Left ventricle myocardium inferior (tissue), 1 donor: ENCODE data around the gene FADD. TPM values are rescaled to one million over a fixed set of nuclear protein-coding genes. Genes with fewer than 3 reads are reported as not detected.

Source experiments
- DNase-seq: peaks from one replicate; pipeline ENCODE4 v3.0.0-alpha.2; 2020
- H3K27ac ChIP-seq: fragments of 200-600 bp; replicated peaks from 2 replicates; pipeline ENCODE4 v1.8.0; 2021
- H3K27me3 ChIP-seq: fragments of 200-600 bp; 2 replicates; pipeline ENCODE4 v1.8.0; 2021; ENCODE audit warnings: low read depth
- H3K36me3 ChIP-seq: fragments of 200-600 bp; 2 replicates; pipeline ENCODE4 v1.8.0; 2021
- H3K4me1 ChIP-seq: fragments of 200-600 bp; 2 replicates; pipeline ENCODE4 v1.8.0; 2021
- H3K4me3 ChIP-seq: fragments of 200-600 bp; 2 replicates; pipeline ENCODE4 v1.8.0; 2021; ENCODE audit warnings: mild to moderate bottlenecking, moderate library complexity
- H3K9me3 ChIP-seq: fragments of 200-600 bp; replicated peaks from 2 replicates; pipeline ENCODE4 v1.8.0; 2021
- intact Hi-C: fragments of 100-400 bp; cut with micrococcal nuclease; formaldehyde crosslinking; loops from one replicate; pipeline ENCODE4 v1.11.0; 2022
- total RNA-seq: library from RNA; stranded (reverse); fragmentation: NEBNext Ultra II Directional; extraction: Animal tissue kit (Norgen Biotek cat#: 25700); gene quantifications from one replicate; pipeline ENCODE4 v1.2.1, GENCODE V29; 2021
- TF ChIP-seq, protein P1 (sequence below): fragments of 200-600 bp; IDR thresholded peaks from 2 replicates; pipeline ENCODE4 v1.8.0; 2021; ENCODE audit warnings: antibody characterized with exemption, mild to moderate bottlenecking, borderline replicate concordance
- donor health status: DM: no; HTN: yes; CAD: no; lungs with severe emphysema.

FADD gene
- total RNA-seq, 1 donor from 2014 or later = 10.7 TPM

DNA sequence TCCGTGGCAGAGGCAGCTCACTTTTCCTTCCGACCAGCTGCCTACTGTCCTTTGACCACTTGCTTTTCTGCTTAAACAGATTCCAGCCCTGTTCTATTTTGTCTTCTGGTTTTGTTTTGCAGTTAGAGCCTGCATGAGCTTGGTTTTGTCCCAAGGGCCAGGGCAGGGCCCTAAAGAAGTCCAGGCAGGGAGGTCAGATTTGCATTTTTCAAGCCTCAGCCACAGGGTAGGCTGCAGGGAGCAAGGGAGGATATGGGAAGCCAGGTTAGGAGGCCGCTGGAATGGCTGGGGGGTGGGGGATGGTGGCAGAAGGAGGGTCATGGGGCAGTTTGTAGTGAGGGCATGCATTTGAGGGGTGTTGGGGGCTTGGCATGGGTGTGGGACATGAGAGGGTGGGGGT, 23.1 kb downstream of the FADD start:
- Histone ChIP-seq H3K4me3 (no peak overlapping the region), H3K27ac (no peak overlapping the region), H3K9me3 (no peaks in the 10 kb centered on the region), H3K27me3 (no peaks in the 10 kb centered on the region), H3K36me3 (no peaks in the 10 kb centered on the region), H3K4me1 (peaks cover 8% of the 10 kb centered on the region)
- intact Hi-C loops = no loop called here
- TF ChIP-seq, protein P1, sequence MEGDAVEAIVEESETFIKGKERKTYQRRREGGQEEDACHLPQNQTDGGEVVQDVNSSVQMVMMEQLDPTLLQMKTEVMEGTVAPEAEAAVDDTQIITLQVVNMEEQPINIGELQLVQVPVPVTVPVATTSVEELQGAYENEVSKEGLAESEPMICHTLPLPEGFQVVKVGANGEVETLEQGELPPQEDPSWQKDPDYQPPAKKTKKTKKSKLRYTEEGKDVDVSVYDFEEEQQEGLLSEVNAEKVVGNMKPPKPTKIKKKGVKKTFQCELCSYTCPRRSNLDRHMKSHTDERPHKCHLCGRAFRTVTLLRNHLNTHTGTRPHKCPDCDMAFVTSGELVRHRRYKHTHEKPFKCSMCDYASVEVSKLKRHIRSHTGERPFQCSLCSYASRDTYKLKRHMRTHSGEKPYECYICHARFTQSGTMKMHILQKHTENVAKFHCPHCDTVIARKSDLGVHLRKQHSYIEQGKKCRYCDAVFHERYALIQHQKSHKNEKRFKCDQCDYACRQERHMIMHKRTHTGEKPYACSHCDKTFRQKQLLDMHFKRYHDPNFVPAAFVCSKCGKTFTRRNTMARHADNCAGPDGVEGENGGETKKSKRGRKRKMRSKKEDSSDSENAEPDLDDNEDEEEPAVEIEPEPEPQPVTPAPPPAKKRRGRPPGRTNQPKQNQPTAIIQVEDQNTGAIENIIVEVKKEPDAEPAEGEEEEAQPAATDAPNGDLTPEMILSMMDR = no peak
- no peak for DNase-seq

DNA sequence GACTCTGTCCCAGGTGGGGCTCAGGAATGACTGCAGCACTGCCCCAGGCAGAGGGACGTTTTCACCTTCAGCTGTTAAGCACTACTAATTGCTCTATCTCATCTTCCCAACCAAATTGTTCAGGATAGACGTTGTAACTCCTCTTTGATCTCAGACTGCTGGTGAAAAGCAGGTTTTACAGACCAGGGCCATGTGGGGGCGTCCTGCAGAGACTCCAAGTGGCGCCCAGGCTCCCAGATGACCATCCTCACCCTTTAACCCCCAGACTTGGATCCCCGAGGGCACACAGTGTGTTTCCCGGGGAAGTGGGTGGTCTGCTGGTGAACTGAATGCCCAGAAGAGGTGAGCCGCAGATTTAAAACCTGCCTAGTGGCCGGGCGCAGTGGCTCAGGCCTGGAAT, 23.9 kb downstream of the FADD start:
- TF ChIP-seq, protein P1 = no peak
- DNase-seq = no peak
- intact Hi-C loops = no loop called here

DNA sequence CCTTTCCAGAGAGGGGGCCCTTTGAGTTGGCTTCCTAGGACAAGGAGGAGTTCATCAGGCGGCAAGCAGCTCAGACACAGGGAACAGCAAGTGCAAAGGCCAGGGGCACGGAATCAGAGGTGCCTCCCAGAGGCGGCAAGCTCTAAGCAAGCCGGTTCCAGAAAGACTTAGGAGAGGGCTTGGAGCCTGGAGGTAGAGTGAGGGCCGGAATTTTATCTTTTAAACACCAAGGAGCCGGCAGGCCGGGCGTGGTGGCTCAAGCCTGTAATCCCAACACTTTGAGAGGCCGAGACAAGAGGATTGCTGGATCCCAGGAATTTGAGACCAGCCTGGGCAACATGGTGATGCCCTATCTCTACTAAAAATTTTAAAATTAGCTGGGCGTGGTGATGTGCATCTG, 26.6 kb downstream of the FADD start:
- intact Hi-C loops = no loop called here
- Histone ChIP-seq H3K36me3 (no peaks in the 10 kb centered on the region), H3K9me3 (no peaks in the 10 kb centered on the region), H3K27ac (no peak overlapping the region), H3K4me3 (no peak overlapping the region), H3K27me3 (no peaks in the 10 kb centered on the region), H3K4me1 (peaks cover 14% of the 10 kb centered on the region)
- TF ChIP-seq, protein P1 = no peak
- no peak for DNase-seq

More for the DNA sequence above, 23.9 kb downstream of the FADD start:
- Histone ChIP-seq H3K4me1 (peaks cover 14% of the 10 kb centered on the region), H3K36me3 (no peaks in the 10 kb centered on the region), H3K27ac (no peak overlapping the region), H3K4me3 (no peak overlapping the region), H3K27me3 (no peaks in the 10 kb centered on the region), H3K9me3 (no peaks in the 10 kb centered on the region)

DNA sequence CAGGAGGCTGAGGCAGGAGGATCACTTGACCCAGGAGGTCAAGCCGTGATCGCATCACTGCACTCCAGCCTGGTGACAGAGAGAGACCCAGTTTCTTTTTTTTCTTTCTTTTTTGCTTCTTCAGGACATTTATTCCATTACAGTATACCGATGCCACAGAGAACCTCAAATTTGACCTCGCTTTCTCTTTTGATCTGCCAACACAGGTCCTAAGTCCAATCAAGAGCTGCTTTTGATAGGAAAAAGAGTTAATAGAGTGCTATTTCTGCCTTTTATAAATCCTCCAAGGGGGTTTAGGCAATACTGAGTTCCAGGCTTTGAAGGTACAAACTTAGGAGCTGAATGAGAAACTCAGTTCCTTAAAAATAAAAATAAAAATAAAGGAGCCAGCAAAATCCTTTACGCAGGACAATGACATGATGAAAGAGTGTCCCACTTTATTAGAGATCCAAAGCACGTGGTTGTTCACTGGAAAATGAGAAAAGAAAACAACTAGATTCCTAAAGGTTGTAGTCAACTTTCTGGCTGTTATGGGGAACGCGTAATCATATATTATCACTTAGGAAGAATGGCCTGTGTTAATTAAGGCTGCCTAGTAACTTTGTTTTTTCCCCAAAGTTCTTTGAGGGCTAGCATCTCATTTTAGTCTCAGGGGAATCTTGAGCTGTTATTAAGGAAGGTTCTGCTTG, 27.2 kb downstream of the FADD start:
- TF ChIP-seq, protein P1 = no peak
- intact Hi-C loops = no loop called here
- DNase-seq = no peak
- H3K27ac ChIP-seq = peak overlapping the region; percentile 66
- peaks cover 14% of the 10 kb centered on the region for H3K4me1 ChIP-seq
- H3K27me3 ChIP-seq = no peaks in the 10 kb centered on the region
- H3K4me3 ChIP-seq = no peak overlapping the region
- no peaks in the 10 kb centered on the region for H3K9me3 ChIP-seq
- no peaks in the 10 kb centered on the region for H3K36me3 ChIP-seq

DNA sequence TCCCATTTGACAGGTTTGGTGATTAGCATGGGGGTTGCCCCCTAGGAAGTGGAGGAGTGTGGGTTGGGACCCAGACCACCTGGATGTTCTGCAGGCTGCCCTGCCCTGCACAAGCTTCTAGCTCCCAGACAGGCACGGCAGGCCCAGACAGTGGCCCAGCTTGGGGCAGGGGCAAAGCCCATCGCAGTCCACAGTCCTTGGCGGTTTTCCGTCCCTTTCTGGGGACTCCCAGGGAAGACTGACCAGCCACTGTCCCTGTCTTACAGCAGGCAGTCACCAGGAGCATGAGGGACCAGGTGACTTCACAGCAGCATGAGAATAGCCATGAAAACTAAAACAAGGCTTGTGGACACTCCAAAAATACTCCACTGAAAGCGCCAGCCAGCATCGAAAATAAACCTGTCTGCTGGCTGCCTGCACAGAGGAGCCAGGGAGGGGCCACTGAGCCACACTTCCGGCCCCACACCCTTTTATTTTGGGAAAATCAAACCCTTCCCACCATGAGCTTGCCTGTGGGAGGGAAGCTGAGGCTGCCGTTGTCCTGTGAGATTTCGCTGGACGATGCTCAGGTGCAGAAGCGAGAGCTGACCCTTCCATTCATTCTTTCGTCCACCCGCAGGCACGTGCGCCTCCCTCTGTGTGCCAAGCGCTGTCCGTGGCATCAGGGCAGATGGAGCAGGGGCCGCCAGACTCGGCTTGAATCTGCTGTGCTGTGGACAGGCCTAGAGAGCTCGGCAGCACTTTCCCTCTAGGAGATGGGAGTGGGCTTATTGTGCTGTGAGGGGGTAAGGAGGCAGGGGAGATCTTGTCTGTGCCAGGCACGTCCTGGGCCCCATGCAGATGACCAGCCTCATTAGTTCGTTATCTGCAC, 28.0 kb downstream of the FADD start:
- Histone ChIP-seq H3K27me3 (no peaks in the 10 kb centered on the region), H3K9me3 (no peaks in the 10 kb centered on the region), H3K36me3 (no peaks in the 10 kb centered on the region), H3K27ac (peak overlapping the region; percentile 66), H3K4me1 (peaks cover 14% of the 10 kb centered on the region), H3K4me3 (peak overlapping the region; percentile 37)
- DNase-seq = no peak
- intact Hi-C loops = no loop called here
- TF ChIP-seq, protein P1 = no peak
